ENCODE data around the gene COX19. TPM values are rescaled to one million over a fixed set of nuclear protein-coding genes. Genes with fewer than 3 reads are reported as not detected.

The COX19 gene
- total RNA-seq, 2 donors from 2014 or later, result 2.8 to 5.5 TPM

GRCh38 chr7:921071-921461 is 54.3 kb downstream of the COX19 start:
- H3K4me3 ChIP-seq, result no peak overlapping the region
- H3K27ac ChIP-seq, result no peak overlapping the region
- no peak for DNase-seq (ENCODE audit: low spot score)
- H3K27me3 ChIP-seq, result no peaks in the 10 kb centered on the region
- no peak for TF ChIP-seq CTCF (IDR thresholded peaks at IDR 0.05)
- H3K36me3 ChIP-seq, result no peaks in the 10 kb centered on the region
- no peaks in the 10 kb centered on the region for H3K9me3 ChIP-seq
- peaks cover 0 to 38% of the 10 kb centered on the region in 2 donors for H3K4me1 ChIP-seq

GRCh38 chr7:920351-921070 is 54.8 kb downstream of the COX19 start:
- DNase-seq (ENCODE audit: low spot score), result no peak
- peaks cover 0 to 34% of the 10 kb centered on the region in 2 donors for H3K4me1 ChIP-seq
- no peaks in the 10 kb centered on the region for H3K36me3 ChIP-seq
- no peak for TF ChIP-seq CTCF (IDR thresholded peaks at IDR 0.05)
- no peak overlapping the region for H3K4me3 ChIP-seq
- no peak overlapping the region for H3K27ac ChIP-seq
- H3K27me3 ChIP-seq, result no peaks in the 10 kb centered on the region
- no peaks in the 10 kb centered on the region for H3K9me3 ChIP-seq

GRCh38 chr7:919924-920341 is 55.4 kb downstream of the COX19 start:
- Histone ChIP-seq H3K27ac (no peak overlapping the region), H3K9me3 (no peaks in the 10 kb centered on the region), H3K36me3 (no peaks in the 10 kb centered on the region), H3K27me3 (no peaks in the 10 kb centered on the region), H3K4me1 (peaks cover 0 to 28% of the 10 kb centered on the region in 2 donors), H3K4me3 (no peak overlapping the region)
- DNase-seq (ENCODE audit: low spot score), result no peak
- TF ChIP-seq CTCF (IDR thresholded peaks at IDR 0.05), result no peak

- Histone ChIP-seq H3K4me1 (peaks cover 0 to 21% of the 10 kb centered on the region in 2 donors), H3K27me3 (no peaks in the 10 kb centered on the region), H3K9me3 (no peaks in the 10 kb centered on the region), H3K36me3 (no peaks in the 10 kb centered on the region), H3K27ac (no peak overlapping the region), H3K4me3 (no peak overlapping the region)
- no peak for DNase-seq (ENCODE audit: low spot score)
- no peak for TF ChIP-seq CTCF (IDR thresholded peaks at IDR 0.05)
These were observed 56.3 kb downstream of the COX19 start for GRCh38 chr7:919114-919442.

- peaks cover 0 to 19% of the 10 kb centered on the region in 2 donors for H3K4me1 ChIP-seq
- no peak overlapping the region for H3K27ac ChIP-seq
- no peak for DNase-seq (ENCODE audit: low spot score)
- no peaks in the 10 kb centered on the region for H3K27me3 ChIP-seq
- H3K4me3 ChIP-seq, result no peak overlapping the region
- no peaks in the 10 kb centered on the region for H3K9me3 ChIP-seq
- TF ChIP-seq CTCF (IDR thresholded peaks at IDR 0.05), result no peak
- no peaks in the 10 kb centered on the region for H3K36me3 ChIP-seq
These were observed 56.8 kb downstream of the COX19 start for GRCh38 chr7:918441-919113.

- no peak for TF ChIP-seq CTCF (IDR thresholded peaks at IDR 0.05)
- H3K4me3 ChIP-seq, result no peak overlapping the region
- H3K27me3 ChIP-seq, result no peaks in the 10 kb centered on the region
- H3K27ac ChIP-seq, result no peak overlapping the region
- H3K36me3 ChIP-seq, result no peaks in the 10 kb centered on the region
- H3K9me3 ChIP-seq, result no peaks in the 10 kb centered on the region
- no peak for DNase-seq (ENCODE audit: low spot score)
- peaks cover 0 to 14% of the 10 kb centered on the region in 2 donors for H3K4me1 ChIP-seq
These were observed 57.3 kb downstream of the COX19 start for GRCh38 chr7:918118-918425.
